Measurements from ENCODE around the gene LILRA5. TPM values are rescaled to one million over a fixed set of nuclear protein-coding genes. Genes with fewer than 3 reads are reported as not detected.

LILRA5 gene
- total and polyA plus RNA-seq, 2 of the 4 experiments (the other 2 are of a cell fraction), result not detected

DNA sequence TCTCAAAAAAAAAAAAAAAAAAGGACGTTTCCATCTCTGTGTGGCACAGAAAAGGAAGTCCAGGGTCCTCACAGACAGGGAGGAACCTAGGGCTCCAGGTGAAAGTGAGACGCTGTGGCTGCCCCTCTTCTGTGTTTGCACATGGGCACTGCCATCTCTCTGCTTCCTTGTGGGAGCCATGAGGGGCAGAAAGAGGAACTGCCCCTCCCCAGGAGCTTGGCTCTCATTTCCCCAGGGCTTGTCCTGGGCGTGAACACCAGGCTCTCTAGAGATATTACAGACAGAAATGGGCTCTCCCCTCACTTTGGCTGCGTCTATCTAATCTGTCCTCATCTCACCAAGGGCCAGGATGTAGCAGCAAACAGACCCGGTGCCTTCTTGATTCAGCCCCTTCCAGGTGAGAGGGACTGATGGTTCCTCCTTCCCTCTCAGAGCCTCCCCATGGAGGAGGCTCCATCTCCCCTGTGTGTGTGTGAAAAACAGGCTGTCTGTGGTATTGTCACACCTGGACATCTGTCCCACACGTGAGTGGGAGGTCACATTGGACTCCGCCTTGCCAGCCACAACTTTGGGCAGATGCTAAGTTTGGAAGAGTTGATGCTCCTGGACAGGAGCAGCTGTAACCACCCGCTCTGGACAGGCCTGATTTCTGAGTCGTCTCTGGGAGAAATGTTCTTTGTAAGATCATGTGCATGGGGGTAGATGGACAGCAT is 26.8 kb upstream of the LILRA5 start:
- Histone ChIP-seq H3K36me3 (ENCODE audit: control insufficient read depth, insufficient read depth, low read length) (no peaks in the 10 kb centered on the region), H3K23ac (ENCODE audit: low read depth, low read length) (no peak overlapping the region), H2BK15ac (ENCODE audit: low read depth, low read length) (no peak overlapping the region), H3K4ac (ENCODE audit: low read depth, low read length) (no peak overlapping the region), H2BK120ac (ENCODE audit: low read depth, low read length) (no peak overlapping the region), H2BK5ac (ENCODE audit: low read depth, low read length, poor library complexity, severe bottlenecking) (no peak overlapping the region), H4K5ac (ENCODE audit: low read depth, low read length) (no peak overlapping the region), H3K27me3 (ENCODE audit: control insufficient read depth, insufficient read depth, low read length) (no peaks in the 10 kb centered on the region), H3K4me3 (ENCODE audit: insufficient read depth, low read depth, low read length) (no peak overlapping the region), H4K91ac (ENCODE audit: insufficient read depth, low read depth, low read length) (no peak overlapping the region), H2BK20ac (ENCODE audit: low read depth, low read length) (no peak overlapping the region), H3K4me2 (ENCODE audit: low read depth, low read length) (no peak overlapping the region), H3K4me1 (ENCODE audit: control insufficient read depth, insufficient read depth, low read length) (no peaks in the 10 kb centered on the region), H3K14ac (replicated peaks; ENCODE audit: low read depth, low read length) (no peak overlapping the region), H3K9me1 (ENCODE audit: insufficient read depth, low read length) (no peaks in the 10 kb centered on the region), H2AFZ (replicated peaks; ENCODE audit: low read length, poor library complexity) (no peak overlapping the region), H2AK5ac (ENCODE audit: low read depth, low read length) (no peak overlapping the region), H3K27ac (ENCODE audit: insufficient read depth, low read length) (no peak overlapping the region), H4K8ac (ENCODE audit: low read depth in 2 of 2, low read length in 2 of 2) (no peak overlapping the region), H3K9ac (ENCODE audit: low read depth, low read length) (no peak overlapping the region), H3K9me3 (ENCODE audit: control insufficient read depth, insufficient read depth, low read length) (peaks cover 10% of the 10 kb centered on the region), H4K20me1 (ENCODE audit: insufficient read depth, low read length) (no peaks in the 10 kb centered on the region), H2AK9ac (replicated peaks; ENCODE audit: low read depth, low read length, poor library complexity) (no peak overlapping the region), H3K56ac (ENCODE audit: extremely low read depth, insufficient read depth, low read length) (no peak overlapping the region), H3K18ac (ENCODE audit: low read depth, low read length) (no peak overlapping the region), H3K79me1 (ENCODE audit: low read depth in 1 of 2, low read length in 2 of 2) (no peaks in the 10 kb centered on the region)
- in situ Hi-C loops (cut with MboI; ENCODE audit: low sequenced_read_pairs), result no loop called here
- ChIA-PET CTCF (no interaction called here), POLR2A (ENCODE audit: unreplicated experiment) (no interaction called here)
- ATAC-seq (ENCODE audit: low read depth) (no peak), DNase-seq (no peak)
- intact Hi-C loops (cut with micrococcal nuclease), result no loop called here
- WGBS, 2 experiments (ENCODE audit: extremely low coverage in 2 of 2, insufficient read length in 1 of 2), result 53% methylated on average over 3 of the region's 9 CpGs; no CpG with 5 or more reads in 1 of the 2 experiments
- BruUV-seq (replicated peaks), result no TSS peak
- dilution Hi-C loops (cut with HindIII; ENCODE audit: low sequenced_read_pairs, unreplicated experiment), result no loop called here
- no peak for TF ChIP-seq BHLHE40 (IDR thresholded peaks at IDR 0.05; ENCODE audit: low read depth, low read length)
- TF ChIP-seq SMC3 (IDR thresholded peaks at IDR 0.05; ENCODE audit: low read depth, low read length), result no peak
- no peak for TF ChIP-seq RFX5 (IDR thresholded peaks at IDR 0.05; ENCODE audit: low read depth, low read length)
- TF ChIP-seq MAFK (IDR thresholded peaks at IDR 0.05; ENCODE audit: low read depth, low read length), result no peak
- TF ChIP-seq CHD1 (IDR thresholded peaks at IDR 0.05; ENCODE audit: low read depth, low read length), result no peak
- no peak for TF ChIP-seq ELK1 (IDR thresholded peaks at IDR 0.05; ENCODE audit: borderline replicate concordance, low read depth, low read length)

All from IMR-90 (cell line).